Upper lobe of left lung (tissue), 6 donors: ENCODE measurements around the gene ZNF717. TPM values are rescaled to one million over a fixed set of nuclear protein-coding genes. Genes with fewer than 3 reads are reported as not detected.
A peak's percentile ranks its signal among the peaks of the same experiment; 100 is the strongest.
"Not testable (repeated sequence)": the region's sequence is repeated elsewhere in the genome, so short reads cannot be mapped to it uniquely, and the experiment has no call there.

ENCODE experiments used
- ATAC-seq, 2 donors: fragments of 200-7000 bp; cut with Tn5 transposase; one replicate each; pipeline ENCODE4 v1.9.1; 2022; ENCODE audit warnings: mild to moderate bottlenecking in 2 of 2, moderate library complexity in 2 of 2; ENCODE audit not compliant: low FRiP score in 2 of 2
- DNase-seq, 2 donors: peaks; one replicate each; pipeline ENCODE4 v3.0.0-alpha.2; 2019 to 2020
- H3K27ac ChIP-seq, 4 donors: fragments of 200-600 bp; sonication (generic); one replicate each; pipeline ENCODE4 v1.5.1; 2016 to 2019
- H3K27me3 ChIP-seq, 4 donors: fragments of 200-600 bp; sonication (generic); one replicate each; pipeline ENCODE4 v1.5.1; 2017 to 2019
- H3K36me3 ChIP-seq, 4 donors: fragments of 200-600 bp; sonication (generic); one replicate each; pipeline ENCODE4 v1.5.1; 2016 to 2019
- H3K4me1 ChIP-seq, 4 donors: fragments of 200-600 bp; sonication (generic); one replicate each; pipeline ENCODE4 v1.5.1; 2018 to 2019
- H3K4me3 ChIP-seq, 4 donors: fragments of 200-600 bp; sonication (generic); one replicate each; pipeline ENCODE4 v1.5.1; 2017 to 2019; ENCODE audit warnings: mild to moderate bottlenecking in 2 of 4, moderate library complexity in 1 of 4
- H3K9me3 ChIP-seq, 4 donors: fragments of 200-600 bp; sonication (generic); one replicate each; pipeline ENCODE4 v1.5.1; 2018 to 2019
- CTCF ChIP-seq, 6 experiments: fragments of 450-650 bp in 4 of 6; fragments of 200-600 bp in 2 of 6; sonication (generic) in 2 of 6; IDR thresholded peaks; one replicate each; pipeline ENCODE4 v1.5.1; 2016 to 2019; ENCODE audit warnings: antibody characterized with exemption in 6 of 6
- EP300 ChIP-seq, 4 donors: sonication (generic); formaldehyde crosslinking; IDR thresholded peaks; one replicate each; pipeline ENCODE4 v1.5.1; 2017; ENCODE audit warnings: antibody characterized with exemption in 4 of 4, control low read depth in 2 of 4
- POLR2A ChIP-seq, 4 donors: fragments of 450-650 bp; IDR thresholded peaks; one replicate each; pipeline ENCODE4 v1.5.1; 2016 to 2017; ENCODE audit warnings: antibody characterized with exemption in 4 of 4, mild to moderate bottlenecking in 2 of 4
- POLR2AphosphoS5 ChIP-seq, 2 donors: sonication (generic); formaldehyde crosslinking; IDR thresholded peaks; one replicate each; pipeline ENCODE4 v1.5.1; 2017; ENCODE audit warnings: antibody characterized with exemption in 2 of 2
- WGBS, 2 donors: methylation state at CpG; one replicate each; pipeline ENCODE4 v1.1.5; 2017 to 2018; 5-methylcytosine and 5-hydroxymethylcytosine counted together
- total RNA-seq, 6 donors: library from RNA; depleted of rRNA in 4 of 6; stranded (reverse); fragments of >200 nt in 4 of 6; gene quantifications; one replicate each; pipeline versions ENCODE4 v1.1.0 to v1.2.1, GENCODE V29; 2016 to 2021
- donor health status: DM: no; HTN: no; CAD: no; lungs with moderate emphysema.
- donor health status: DM: no; HTN: yes; CAD: no; lungs with severe emphysema.

The ZNF717 gene
- total RNA-seq, 6 donors from 2014 or later = 8.1 to 27.2 (median 9.9) TPM

- H3K4me1 ChIP-seq = peaks cover 0 to 6% (median 2%) of the 10 kb centered on the region in 4 donors
- H3K27me3 ChIP-seq = no peaks in the 10 kb centered on the region
- ATAC-seq (no peak), DNase-seq (no peak)
- H3K4me3 ChIP-seq = no peak overlapping the region
- TF ChIP-seq EP300 (IDR thresholded peaks at IDR 0.05) (no peak), POLR2AphosphoS5 (IDR thresholded peaks at IDR 0.05) (no peak), CTCF (IDR thresholded peaks at IDR 0.05) (no peak), POLR2A (IDR thresholded peaks at IDR 0.05) (no peak)
- 69 to 80% methylated on average over 7 of the region's 7 CpGs for WGBS, 2 donors
- peaks cover 0 to 18% (median 18%) of the 10 kb centered on the region in 4 donors for H3K9me3 ChIP-seq
- H3K27ac ChIP-seq = no peak overlapping the region
- peaks cover 0 to 38% (median 12%) of the 10 kb centered on the region in 4 donors for H3K36me3 ChIP-seq
Measured at GRCh38 chr3:75781079-75781745, 4.1 kb downstream of the ZNF717 start.

- 80 to 82% methylated on average over 11 of the region's 11 CpGs for WGBS, 2 donors
- peaks cover 0 to 39% (median 24%) of the 10 kb centered on the region in 4 donors for H3K9me3 ChIP-seq
- H3K27ac ChIP-seq, ATAC-seq, DNase-seq, H3K4me3 ChIP-seq, H3K4me1 ChIP-seq, H3K27me3 ChIP-seq: not testable (repeated sequence)
- H3K36me3 ChIP-seq = peaks cover 0 to 38% (median 12%) of the 10 kb centered on the region in 4 donors
Measured at GRCh38 chr3:75777742-75778141, 7.6 kb downstream of the ZNF717 start.

GRCh38 chr3:75771631-75772030 lies 13.7 kb downstream of the ZNF717 start:
- H3K27ac ChIP-seq, H3K4me3 ChIP-seq, H3K27me3 ChIP-seq, H3K4me1 ChIP-seq, ATAC-seq: not testable (repeated sequence)
- Histone ChIP-seq H3K36me3 (peaks cover 0 to 12% (median 3%) of the 10 kb centered on the region in 4 donors), H3K9me3 (peaks cover 7 to 62% (median 42%) of the 10 kb centered on the region in 4 donors)
- WGBS, 2 donors = 61 to 94% methylated on average over 3 to 10 of the region's 10 CpGs
- DNase-seq = peak in 1 of 2 donors; percentile 33

GRCh38 chr3:75768303-75769017 lies 16.9 kb downstream of the ZNF717 start:
- Histone ChIP-seq H3K4me1 (no peaks in the 10 kb centered on the region), H3K27ac (no peak overlapping the region), H3K9me3 (peaks cover 7 to 59% (median 50%) of the 10 kb centered on the region in 4 donors), H3K4me3 (no peak overlapping the region), H3K36me3 (peaks cover 0 to 12% (median 3%) of the 10 kb centered on the region in 4 donors), H3K27me3 (no peaks in the 10 kb centered on the region)
- WGBS, 2 donors = 89 to 94% methylated on average over 5 to 7 of the region's 7 CpGs
- ATAC-seq (no peak), DNase-seq (no peak)
- TF ChIP-seq POLR2AphosphoS5 (IDR thresholded peaks at IDR 0.05) (no peak), EP300 (IDR thresholded peaks at IDR 0.05) (no peak), POLR2A (IDR thresholded peaks at IDR 0.05) (no peak), CTCF (IDR thresholded peaks at IDR 0.05) (no peak)

DNA sequence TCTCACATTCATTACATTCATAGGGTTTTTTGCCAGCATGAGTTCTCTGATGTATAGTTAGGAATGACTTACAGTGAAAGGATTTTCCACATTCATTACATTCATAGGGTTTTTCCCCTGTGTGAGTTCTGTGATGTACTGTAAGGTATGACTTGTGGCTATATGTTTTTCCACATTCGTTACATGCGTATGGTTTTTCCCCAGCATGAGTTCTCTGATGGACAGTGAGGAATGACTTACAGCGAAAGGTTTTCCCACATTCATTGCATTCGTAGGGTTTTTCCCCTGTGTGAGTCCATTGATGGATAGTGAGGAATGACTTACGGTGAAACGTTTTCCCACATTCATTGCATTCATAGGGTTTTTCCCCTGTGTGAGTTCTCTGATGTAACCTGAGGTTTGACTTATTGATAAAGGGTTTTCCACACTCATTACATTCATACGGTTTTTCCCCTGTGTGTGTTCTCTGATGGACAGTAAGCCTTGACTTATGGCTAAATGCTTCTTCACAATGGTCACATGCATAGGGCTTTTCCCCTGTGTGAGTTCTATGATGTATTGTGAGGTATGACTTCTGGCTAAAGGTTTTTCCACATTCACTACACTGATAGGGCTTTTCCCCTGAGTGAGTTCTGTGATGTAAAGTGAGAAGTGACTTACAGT lies 47.4 kb downstream of the ZNF717 start:
- no peaks in the 10 kb centered on the region for H3K4me1 ChIP-seq
- no peaks in the 10 kb centered on the region for H3K27me3 ChIP-seq
- no peak for ATAC-seq
- no peak for DNase-seq
- 71 to 82% methylated on average over 7 of the region's 7 CpGs for WGBS, 2 donors
- peaks cover 7 to 38% (median 18%) of the 10 kb centered on the region in 4 donors for H3K36me3 ChIP-seq
- peaks cover 64 to 97% (median 81%) of the 10 kb centered on the region in 4 donors for H3K9me3 ChIP-seq
- no peak overlapping the region for H3K27ac ChIP-seq
- TF ChIP-seq CTCF (IDR thresholded peaks at IDR 0.05) (no peak), POLR2AphosphoS5 (IDR thresholded peaks at IDR 0.05) (no peak), POLR2A (IDR thresholded peaks at IDR 0.05) (no peak), EP300 (IDR thresholded peaks at IDR 0.05) (no peak)
- no peak overlapping the region for H3K4me3 ChIP-seq
